Neural cell (in vitro differentiated cells): Measurements from ENCODE around the gene TUT1. TPM values are rescaled to one million over a fixed set of nuclear protein-coding genes. Genes with fewer than 3 reads are reported as not detected.

Source experiments
- H2AFZ ChIP-seq: fragments of 200-600, 300-800 bp; sonication (generic), shearing (Covaris generic); 2 replicates; pipeline ENCODE4 v1.6.0; 2014; ENCODE audit warnings: low read depth, mild to moderate bottlenecking, antibody characterized with exemption, low read length, moderate library complexity
- H3F3A ChIP-seq: fragments of 200-600 bp; shearing (Covaris generic); 2 replicates; pipeline ENCODE4 v1.6.1; 2016; ENCODE audit warnings: mild to moderate bottlenecking, moderate library complexity, mixed read lengths, antibody characterized with exemption, low read length; ENCODE audit not compliant: insufficient read depth, poor library complexity, severe bottlenecking
- H3K27ac ChIP-seq: fragments of 200-600, 300-800 bp; sonication (generic), shearing (Covaris generic); 2 replicates; pipeline ENCODE4 v1.5.1; 2014; ENCODE audit warnings: mild to moderate bottlenecking, low read length, moderate library complexity
- H3K27me3 ChIP-seq: fragments of 300-800, 200-600 bp; sonication (generic), shearing (Covaris generic); 2 replicates; pipeline ENCODE4 v1.6.0; 2014; ENCODE audit warnings: mild to moderate bottlenecking, low read depth, low read length, moderate library complexity; ENCODE audit not compliant: insufficient read depth
- H3K36me3 ChIP-seq: fragments of 300-800, 200-600 bp; sonication (generic), shearing (Covaris generic); 2 replicates; pipeline ENCODE4 v1.5.1; 2014; ENCODE audit warnings: mild to moderate bottlenecking, antibody characterized with exemption, low read length, moderate library complexity; ENCODE audit not compliant: insufficient read depth
- H3K4me2 ChIP-seq: fragments of 300-800, 200-600 bp; sonication (generic), shearing (Covaris generic); 2 replicates; pipeline ENCODE4 v1.6.0; 2014; ENCODE audit warnings: mild to moderate bottlenecking, low read length
- H3K4me3 ChIP-seq: fragments of 300-800, 200-600 bp; sonication (generic), shearing (Covaris generic); 2 replicates; pipeline ENCODE4 v1.5.1; 2014; ENCODE audit warnings: mild to moderate bottlenecking, low read length, moderate library complexity
- H3K79me2 ChIP-seq: fragments of 200-600 bp; shearing (Covaris generic); replicated peaks from 2 replicates; pipeline ENCODE4 v1.6.0; 2014; ENCODE audit warnings: mild to moderate bottlenecking, low read length, moderate library complexity; ENCODE audit not compliant: insufficient read depth
- H3K9ac ChIP-seq: fragments of 300-800, 200-600 bp; sonication (generic), shearing (Covaris generic); 2 replicates; pipeline ENCODE4 v1.6.1; 2016; ENCODE audit warnings: mild to moderate bottlenecking, low read length, mixed read lengths
- H3K9me2 ChIP-seq: fragments of 200-600 bp; shearing (Covaris generic); 2 replicates; pipeline ENCODE4 v1.6.1; 2016; ENCODE audit warnings: mild to moderate bottlenecking, low read length, mixed read lengths; ENCODE audit not compliant: insufficient read depth
- H3K9me3 ChIP-seq: fragments of 200-600, 300-800 bp; sonication (generic), shearing (Covaris generic); 2 replicates; pipeline ENCODE4 v1.6.1; 2016; ENCODE audit warnings: mild to moderate bottlenecking, mixed run types, low read length, moderate library complexity, mixed read lengths
- H4K20me1 ChIP-seq: fragments of 200-600 bp; shearing (Covaris generic); 2 replicates; pipeline ENCODE4 v1.6.1; 2016; ENCODE audit warnings: mild to moderate bottlenecking, mixed run types; ENCODE audit not compliant: insufficient read depth
- CTCF ChIP-seq: fragments of 450-650 bp; IDR thresholded peaks from 2 replicates; pipeline ENCODE4 v1.5.1; 2014; ENCODE audit warnings: antibody characterized with exemption, mild to moderate bottlenecking, moderate library complexity; ENCODE audit not compliant: poor library complexity, severe bottlenecking
- EP300 ChIP-seq: fragments of 450-650 bp; conservative IDR thresholded peaks from 2 replicates; pipeline ENCODE4 v1.6.1; 2014; ENCODE audit warnings: antibody characterized with exemption, mild to moderate bottlenecking, moderate library complexity; ENCODE audit not compliant: poor library complexity, severe bottlenecking
- EZH2 ChIP-seq: fragments of 200-600, 300-800 bp; shearing (Covaris generic), sonication (generic); IDR thresholded peaks from 2 replicates; pipeline ENCODE4 v1.6.1; 2014; ENCODE audit warnings: antibody characterized with exemption, low read length, borderline replicate concordance, mild to moderate bottlenecking; ENCODE audit not compliant: insufficient read depth, poor library complexity, severe bottlenecking
- MXI1 ChIP-seq: fragments of 450-650 bp; conservative IDR thresholded peaks from 2 replicates; pipeline ENCODE4 v1.6.1; 2014; ENCODE audit warnings: antibody characterized with exemption, mild to moderate bottlenecking; ENCODE audit not compliant: poor library complexity, severe bottlenecking
- POLR2AphosphoS5 ChIP-seq: IDR thresholded peaks from 2 replicates; pipeline ENCODE4 v1.6.1; 2012
- RAD21 ChIP-seq: fragments of 450-650 bp; conservative IDR thresholded peaks from 2 replicates; pipeline ENCODE4 v1.6.1; 2014; ENCODE audit warnings: antibody characterized with exemption, mild to moderate bottlenecking, moderate library complexity
- REST ChIP-seq: IDR thresholded peaks from 2 replicates; pipeline ENCODE4 v1.6.1; 2012; ENCODE audit warnings: borderline replicate concordance
- SMC3 ChIP-seq: fragments of 450-650 bp; conservative IDR thresholded peaks from 2 replicates; pipeline ENCODE4 v1.6.1; 2014; ENCODE audit warnings: antibody characterized with exemption, mild to moderate bottlenecking, moderate library complexity; ENCODE audit not compliant: poor library complexity
- TAF1 ChIP-seq: IDR thresholded peaks from 2 replicates; pipeline ENCODE4 v1.6.1; 2012; ENCODE audit warnings: low read depth
- polyA plus RNA-seq: library from polyadenylated mRNA; depleted of rRNA; stranded (reverse); fragments of >200 nt; gene quantifications from 2 replicates; pipeline ENCODE4 v1.2.3, GENCODE V29; 2014

The TUT1 gene
- polyA plus RNA-seq, 1 donor from 2014 or later, result 17.8 TPM

GRCh38 chr11:62604460-62605120 is 13.3 kb upstream of the TUT1 start:
- no peak overlapping the region for H3K27ac ChIP-seq
- H2AFZ ChIP-seq, result no peak overlapping the region
- H4K20me1 ChIP-seq, result no peaks in the 10 kb centered on the region
- H3K36me3 ChIP-seq, result no peaks in the 10 kb centered on the region
- H3K4me2 ChIP-seq, result no peak overlapping the region
- no peaks in the 10 kb centered on the region for H3F3A ChIP-seq
- H3K27me3 ChIP-seq, result no peaks in the 10 kb centered on the region
- H3K9ac ChIP-seq, result no peak overlapping the region
- TF ChIP-seq CTCF, result no peak
- TF ChIP-seq RAD21, result no peak
- no peaks in the 10 kb centered on the region for H3K9me2 ChIP-seq
- H3K9me3 ChIP-seq, result no peaks in the 10 kb centered on the region
- H3K79me2 ChIP-seq, result peaks cover 18% of the 10 kb centered on the region
- H3K4me3 ChIP-seq, result no peak overlapping the region

GRCh38 chr11:62603776-62604299 is 12.5 kb upstream of the TUT1 start:
- H3K9ac ChIP-seq, result no peak overlapping the region
- H3K9me3 ChIP-seq, result no peaks in the 10 kb centered on the region
- H3K27ac ChIP-seq, result no peak overlapping the region
- H3K36me3 ChIP-seq, result no peaks in the 10 kb centered on the region
- no peaks in the 10 kb centered on the region for H3F3A ChIP-seq
- TF ChIP-seq TAF1, result no peak
- TF ChIP-seq RAD21, result no peak
- no peak for TF ChIP-seq MXI1
- no peak for TF ChIP-seq REST
- no peak for TF ChIP-seq CTCF
- no peak for TF ChIP-seq SMC3
- TF ChIP-seq POLR2AphosphoS5, result no peak
- no peak for TF ChIP-seq EP300
- TF ChIP-seq EZH2, result no peak
- peaks cover 25% of the 10 kb centered on the region for H3K79me2 ChIP-seq
- no peaks in the 10 kb centered on the region for H3K9me2 ChIP-seq
- no peaks in the 10 kb centered on the region for H3K27me3 ChIP-seq
- no peak overlapping the region for H2AFZ ChIP-seq
- H3K4me2 ChIP-seq, result no peak overlapping the region
- H4K20me1 ChIP-seq, result no peaks in the 10 kb centered on the region
- no peak overlapping the region for H3K4me3 ChIP-seq
